Umbilical cord (tissue), 2 donors: ENCODE measurements around the gene PSMA7. TPM values are rescaled to one million over a fixed set of nuclear protein-coding genes. Genes with fewer than 3 reads are reported as not detected.

Experiments
- DNase-seq: peaks from one replicate; pipeline ENCODE4 v3.0.0-alpha.2; 2015; ENCODE audit warnings: low spot score
- total RNA-seq: library from RNA; depleted of rRNA; stranded (reverse); fragments of >200 nt; gene quantifications from one replicate; pipeline ENCODE4 v1.2.3, GENCODE V29; 2014; ENCODE audit warnings: low replicate concordance; ENCODE audit not compliant: insufficient read depth

The PSMA7 gene
- total RNA-seq, 1 donor from 2014 or later: 166 TPM

GRCh38 chr20:62088258-62089127, 54.7 kb downstream of the PSMA7 start:
- DNase-seq: no peak

GRCh38 chr20:62087632-62088031, 55.6 kb downstream of the PSMA7 start:
- no peak for DNase-seq

GRCh38 chr20:62087227-62087626, 56.0 kb downstream of the PSMA7 start:
- DNase-seq: no peak

Other genes starting within 250 kb of the PSMA7 start
- gene TAF4, start 77.5 kb downstream of the PSMA7 start, total RNA-seq: 16.4 TPM
- gene LSM14B, start 20.9 kb downstream of the PSMA7 start, total RNA-seq: 42.6 TPM
- gene SS18L1, start 375 bp upstream of the PSMA7 start, total RNA-seq: 5.5 TPM
- 14.4 TPM for gene MTG2, start 39.6 kb upstream of the PSMA7 start, total RNA-seq
- not detected for gene HRH3, start 76.9 kb upstream of the PSMA7 start, total RNA-seq
- 42.4 TPM for gene OSBPL2, start 95.1 kb upstream of the PSMA7 start, total RNA-seq
- gene ADRM1, start 159.6 kb upstream of the PSMA7 start, total RNA-seq: 29.6 TPM
- gene LAMA5, start 223.9 kb upstream of the PSMA7 start, total RNA-seq: 26.2 TPM
- 549 TPM for gene RPS21, start 243.7 kb upstream of the PSMA7 start, total RNA-seq